IPS-20b (cell line): Measurements from ENCODE around the gene U2AF2.

Experiments used
- H3K27ac ChIP-seq: one replicate; pipeline ENCODE4 v1.5.1; 2013; ENCODE audit warnings: low read length
- H3K27me3 ChIP-seq: 2 replicates; pipeline ENCODE4 v1.6.1; 2013; ENCODE audit warnings: mild to moderate bottlenecking, low read length, inconsistent platforms; ENCODE audit not compliant: insufficient read depth
- H3K36me3 ChIP-seq: 2 replicates; pipeline ENCODE4 v1.6.1; 2013; ENCODE audit warnings: low read depth, mild to moderate bottlenecking, inconsistent platforms, low read length, moderate library complexity; ENCODE audit not compliant: insufficient read depth
- H3K4me1 ChIP-seq: 2 replicates; pipeline ENCODE4 v1.6.1; 2013; ENCODE audit warnings: mild to moderate bottlenecking, control low read depth, inconsistent platforms, low read length, moderate library complexity; ENCODE audit not compliant: insufficient read depth
- H3K4me3 ChIP-seq: 2 replicates; pipeline ENCODE4 v1.5.1; 2013; ENCODE audit warnings: mild to moderate bottlenecking, low read length, inconsistent platforms
- H3K9ac ChIP-seq: 2 replicates; pipeline ENCODE4 v1.6.1; 2013; ENCODE audit warnings: low read depth, mild to moderate bottlenecking, inconsistent platforms, low read length, moderate library complexity
- H3K9me3 ChIP-seq: 2 replicates; pipeline ENCODE4 v1.6.1; 2013; ENCODE audit warnings: mild to moderate bottlenecking, low read depth, low read length, inconsistent platforms; ENCODE audit not compliant: insufficient read depth

The U2AF2 gene

GRCh38 chr19:55698256-55698655 lies 43.4 kb downstream of the U2AF2 start:
- H3K36me3 ChIP-seq = peaks cover 46% of the 10 kb centered on the region
- H3K9me3 ChIP-seq = peaks cover 5% of the 10 kb centered on the region; the same call in 1 of the 2 replicates
- H3K4me1 ChIP-seq = no peaks in the 10 kb centered on the region
- no peak overlapping the region for H3K9ac ChIP-seq
- H3K27ac ChIP-seq = no peak overlapping the region
- H3K4me3 ChIP-seq = no peak overlapping the region
- H3K27me3 ChIP-seq = no peaks in the 10 kb centered on the region

- Histone ChIP-seq H3K36me3 (peaks cover 41% of the 10 kb centered on the region), H3K4me1 (no peaks in the 10 kb centered on the region), H3K4me3 (no peak overlapping the region), H3K9me3 (peaks cover 14% of the 10 kb centered on the region), H3K27me3 (no peaks in the 10 kb centered on the region), H3K9ac (no peak overlapping the region), H3K27ac (no peak overlapping the region)
These were observed 44.4 kb downstream of the U2AF2 start for GRCh38 chr19:55699221-55699620.

GRCh38 chr19:55700813-55701212 lies 46.0 kb downstream of the U2AF2 start:
- Histone ChIP-seq H3K36me3 (peaks cover 33% of the 10 kb centered on the region), H3K9ac (no peak overlapping the region)

GRCh38 chr19:55702131-55702627 lies 47.3 kb downstream of the U2AF2 start:
- Histone ChIP-seq H3K4me1 (no peaks in the 10 kb centered on the region), H3K9ac (no peak overlapping the region), H3K27me3 (no peaks in the 10 kb centered on the region), H3K9me3 (peaks cover 34% of the 10 kb centered on the region), H3K27ac (no peak overlapping the region), H3K4me3 (no peak overlapping the region), H3K36me3 (peaks cover 21% of the 10 kb centered on the region)

More at GRCh38 chr19:55700813-55701212, 46.0 kb downstream of the U2AF2 start:
- Histone ChIP-seq H3K4me3 (no peak overlapping the region), H3K27ac (no peak overlapping the region), H3K4me1 (no peaks in the 10 kb centered on the region), H3K27me3 (no peaks in the 10 kb centered on the region), H3K9me3 (peaks cover 27% of the 10 kb centered on the region)

- Histone ChIP-seq H3K9ac (no peak overlapping the region), H3K36me3 (peaks cover 14% of the 10 kb centered on the region), H3K27ac (no peak overlapping the region), H3K27me3 (no peaks in the 10 kb centered on the region), H3K4me1 (no peaks in the 10 kb centered on the region), H3K9me3 (peaks cover 50% of the 10 kb centered on the region), H3K4me3 (no peak overlapping the region)
These were observed 49.0 kb downstream of the U2AF2 start for GRCh38 chr19:55703790-55704215.

- no peak overlapping the region for H3K4me3 ChIP-seq
- H3K27ac ChIP-seq = no peak overlapping the region
- peaks cover 10% of the 10 kb centered on the region for H3K36me3 ChIP-seq
- peaks cover 59% of the 10 kb centered on the region for H3K9me3 ChIP-seq
- H3K4me1 ChIP-seq = no peaks in the 10 kb centered on the region
- H3K9ac ChIP-seq = no peak overlapping the region
- no peaks in the 10 kb centered on the region for H3K27me3 ChIP-seq
These were observed 49.8 kb downstream of the U2AF2 start for GRCh38 chr19:55704494-55705245.

- Histone ChIP-seq H3K9ac (no peak overlapping the region), H3K36me3 (peaks cover 10% of the 10 kb centered on the region), H3K4me1 (no peaks in the 10 kb centered on the region), H3K4me3 (no peak overlapping the region), H3K27ac (no peak overlapping the region), H3K9me3 (peaks cover 62% of the 10 kb centered on the region), H3K27me3 (no peaks in the 10 kb centered on the region)
These were observed 51.1 kb downstream of the U2AF2 start for GRCh38 chr19:55705972-55706371.

- H3K9ac ChIP-seq = no peak overlapping the region
- no peaks in the 10 kb centered on the region for H3K36me3 ChIP-seq
- H3K27me3 ChIP-seq = no peaks in the 10 kb centered on the region
- H3K4me1 ChIP-seq = no peaks in the 10 kb centered on the region
- no peak overlapping the region for H3K4me3 ChIP-seq
- peaks cover 80% of the 10 kb centered on the region for H3K9me3 ChIP-seq
- no peak overlapping the region for H3K27ac ChIP-seq
These were observed 56.9 kb downstream of the U2AF2 start for GRCh38 chr19:55711719-55712118.

GRCh38 chr19:55712804-55713631 lies 58.2 kb downstream of the U2AF2 start:
- H3K27ac ChIP-seq = no peak overlapping the region
- H3K9ac ChIP-seq = no peak overlapping the region
- peaks cover 80% of the 10 kb centered on the region for H3K9me3 ChIP-seq
- H3K4me1 ChIP-seq = no peaks in the 10 kb centered on the region
- no peaks in the 10 kb centered on the region for H3K36me3 ChIP-seq
- H3K4me3 ChIP-seq = no peak overlapping the region
- no peaks in the 10 kb centered on the region for H3K27me3 ChIP-seq

GRCh38 chr19:55716531-55716930 lies 61.7 kb downstream of the U2AF2 start:
- H3K9me3 ChIP-seq = peaks cover 91% of the 10 kb centered on the region
- no peak overlapping the region for H3K27ac ChIP-seq
- no peaks in the 10 kb centered on the region for H3K4me1 ChIP-seq
- no peak overlapping the region for H3K4me3 ChIP-seq
- no peaks in the 10 kb centered on the region for H3K27me3 ChIP-seq
- H3K9ac ChIP-seq = no peak overlapping the region
- H3K36me3 ChIP-seq = no peaks in the 10 kb centered on the region

GRCh38 chr19:55717251-55717650 lies 62.4 kb downstream of the U2AF2 start:
- H3K4me3 ChIP-seq = no peak overlapping the region
- H3K36me3 ChIP-seq = no peaks in the 10 kb centered on the region
- H3K9ac ChIP-seq = no peak overlapping the region
- H3K27me3 ChIP-seq = no peaks in the 10 kb centered on the region
- no peak overlapping the region for H3K27ac ChIP-seq
- peaks cover 91% of the 10 kb centered on the region for H3K9me3 ChIP-seq
- no peaks in the 10 kb centered on the region for H3K4me1 ChIP-seq
